K562 (cell line): ENCODE results near the gene WDR64. TPM values are rescaled to one million over a fixed set of nuclear protein-coding genes. Genes with fewer than 3 reads are reported as not detected.
A peak's percentile ranks its signal among the peaks of the same experiment; 100 is the strongest.

Source experiments
- ARID1B ChIP-seq: fragments of 450-650 bp; IDR thresholded peaks from 2 replicates; pipeline ENCODE4 v1.6.1; 2016; ENCODE audit warnings: antibody characterized with exemption, mild to moderate bottlenecking, inconsistent platforms
- ARID2 ChIP-seq: fragments of 450-650 bp; IDR thresholded peaks from 2 replicates; pipeline ENCODE4 v1.6.1; 2017; ENCODE audit warnings: antibody characterized with exemption, mild to moderate bottlenecking
- ARID3B ChIP-seq: fragments of 250-450 bp; sonication (Bioruptor Pico); IDR thresholded peaks from 2 replicates; pipeline ENCODE4 v1.4.0; 2020; ENCODE audit warnings: borderline replicate concordance
- JUND ChIP-seq, 2 experiments: IDR thresholded peaks; 2 replicates in 1 of 2; 3 replicates in 1 of 2; pipeline ENCODE4 v1.6.1; 2011; ENCODE audit warnings: borderline replicate concordance in 2 of 2, low read depth in 2 of 2, low read length in 2 of 2, improper control_type of control experiment in 1 of 2, missing biosample characterization in 1 of 2, missing genetic modification characterization in 1 of 2, missing genetic modification reagents in 1 of 2
- MCM5 ChIP-seq: fragments of 450-650 bp; IDR thresholded peaks from 2 replicates; pipeline ENCODE4 v1.6.1; 2016; ENCODE audit warnings: low read depth
- ZNF121 ChIP-seq: sonication (generic); formaldehyde crosslinking; conservative IDR thresholded peaks from 2 replicates; pipeline ENCODE4 v1.8.0; 2022; ENCODE audit warnings: missing genetic modification reagents
- ZNF277 ChIP-seq: fragments of 250-450 bp; sonication (Bioruptor Pico); IDR thresholded peaks from 2 replicates; pipeline ENCODE4 v1.8.0; 2022; ENCODE audit warnings: inconsistent platforms, mild to moderate bottlenecking, moderate library complexity, borderline replicate concordance
- polyA plus RNA-seq, 8 experiments: library from polyadenylated mRNA; depleted of rRNA in 4 of 8; stranded (reverse) in 5 of 8; unstranded in 3 of 8; fragments of >200 nt; fragmentation: Nextera tagmentation in 2 of 8; fragmentation: Illumina TruSeq in 1 of 8; extraction: Ambion mirVana in 2 of 8; extraction: Trizol in 1 of 8; gene quantifications; 2 replicates each; pipeline versions ENCODE4 v1.2.1 to v1.2.3, GENCODE V29; 2011 to 2014; ENCODE audit warnings: inconsistent platforms in 1 of 8, missing spikeins in 1 of 8
- total RNA-seq, 7 experiments: library from RNA; depleted of rRNA in 6 of 7; stranded (reverse); fragments of >200 nt in 6 of 7; fragmentation: Illumina TruSeq in 2 of 7; extraction: Trizol in 2 of 7; gene quantifications; 2 replicates each; pipeline versions ENCODE4 v1.2.1 to v1.2.3, GENCODE V29; 2011 to 2021; ENCODE audit warnings: low replicate concordance in 1 of 7
- TF ChIP-seq, protein P1 (sequence below), 2 experiments: fragments of 150-350 bp in 1 of 2; IDR thresholded peaks; 2 replicates each; pipeline ENCODE4 v1.6.1; 2012 to 2016; ENCODE audit warnings: low read depth in 2 of 2, low read length in 2 of 2, mild to moderate bottlenecking in 1 of 2, moderate library complexity in 1 of 2
- TF ChIP-seq, protein P2 (sequence below): fragments of 450-650 bp; IDR thresholded peaks from 2 replicates; pipeline ENCODE4 v1.6.1; 2016; ENCODE audit warnings: antibody characterized with exemption

Gene WDR64
- total and polyA plus RNA-seq, 9 of the 15 experiments (the other 6 are each of a cell fraction or from before 2014, with no cell fraction given) = 0.06 to 0.29 (median 0.19) TPM; not detected in 5

- TF ChIP-seq, protein P1, sequence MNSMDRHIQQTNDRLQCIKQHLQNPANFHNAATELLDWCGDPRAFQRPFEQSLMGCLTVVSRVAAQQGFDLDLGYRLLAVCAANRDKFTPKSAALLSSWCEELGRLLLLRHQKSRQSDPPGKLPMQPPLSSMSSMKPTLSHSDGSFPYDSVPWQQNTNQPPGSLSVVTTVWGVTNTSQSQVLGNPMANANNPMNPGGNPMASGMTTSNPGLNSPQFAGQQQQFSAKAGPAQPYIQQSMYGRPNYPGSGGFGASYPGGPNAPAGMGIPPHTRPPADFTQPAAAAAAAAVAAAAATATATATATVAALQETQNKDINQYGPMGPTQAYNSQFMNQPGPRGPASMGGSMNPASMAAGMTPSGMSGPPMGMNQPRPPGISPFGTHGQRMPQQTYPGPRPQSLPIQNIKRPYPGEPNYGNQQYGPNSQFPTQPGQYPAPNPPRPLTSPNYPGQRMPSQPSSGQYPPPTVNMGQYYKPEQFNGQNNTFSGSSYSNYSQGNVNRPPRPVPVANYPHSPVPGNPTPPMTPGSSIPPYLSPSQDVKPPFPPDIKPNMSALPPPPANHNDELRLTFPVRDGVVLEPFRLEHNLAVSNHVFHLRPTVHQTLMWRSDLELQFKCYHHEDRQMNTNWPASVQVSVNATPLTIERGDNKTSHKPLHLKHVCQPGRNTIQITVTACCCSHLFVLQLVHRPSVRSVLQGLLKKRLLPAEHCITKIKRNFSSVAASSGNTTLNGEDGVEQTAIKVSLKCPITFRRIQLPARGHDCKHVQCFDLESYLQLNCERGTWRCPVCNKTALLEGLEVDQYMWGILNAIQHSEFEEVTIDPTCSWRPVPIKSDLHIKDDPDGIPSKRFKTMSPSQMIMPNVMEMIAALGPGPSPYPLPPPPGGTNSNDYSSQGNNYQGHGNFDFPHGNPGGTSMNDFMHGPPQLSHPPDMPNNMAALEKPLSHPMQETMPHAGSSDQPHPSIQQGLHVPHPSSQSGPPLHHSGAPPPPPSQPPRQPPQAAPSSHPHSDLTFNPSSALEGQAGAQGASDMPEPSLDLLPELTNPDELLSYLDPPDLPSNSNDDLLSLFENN (IDR thresholded peaks at IDR 0.05; ENCODE audit: low read depth in 2 of 2, low read length in 2 of 2) = no peak
- TF ChIP-seq ZNF277 (no peak), MCM5 (no peak), ARID1B (0 out of 2 replicates have a peak, but pooled peaks have one; percentile 26), ARID3B (CRISPR knock-in tag) (no peak), ARID2 (no peak), JUND (IDR thresholded peaks at IDR 0.05; ENCODE audit: borderline replicate concordance, low read depth, low read length) (no peak), JUND (tag; IDR thresholded peaks at IDR 0.05; ENCODE audit: borderline replicate concordance, low read depth, low read length) (no peak), ZNF121 (no peak)
- TF ChIP-seq, protein P2, sequence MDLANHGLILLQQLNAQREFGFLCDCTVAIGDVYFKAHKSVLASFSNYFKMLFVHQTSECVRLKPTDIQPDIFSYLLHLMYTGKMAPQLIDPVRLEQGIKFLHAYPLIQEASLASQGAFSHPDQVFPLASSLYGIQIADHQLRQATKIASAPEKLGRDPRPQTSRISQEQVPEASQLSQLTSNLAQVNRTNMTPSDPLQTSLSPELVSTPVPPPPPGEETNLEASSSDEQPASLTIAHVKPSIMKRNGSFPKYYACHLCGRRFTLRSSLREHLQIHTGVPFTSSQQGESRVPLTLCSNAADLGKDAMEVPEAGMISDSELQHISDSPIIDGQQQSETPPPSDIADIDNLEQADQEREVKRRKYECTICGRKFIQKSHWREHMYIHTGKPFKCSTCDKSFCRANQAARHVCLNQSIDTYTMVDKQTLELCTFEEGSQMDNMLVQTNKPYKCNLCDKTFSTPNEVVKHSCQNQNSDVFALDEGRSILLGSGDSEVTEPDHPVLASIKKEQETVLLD = 0 out of 2 replicates have a peak, but pooled peaks have one; percentile 26
- TF ChIP-seq, all 486 proteins: peak for 19
These were observed 44.6 kb upstream of the WDR64 start (continued) for GRCh38 chr1:241607497-241607896.
